Stomach (tissue), 4 donors: ENCODE results near the gene SPAG7.

Experiments
- CTCF ChIP-seq, 7 experiments: fragments of 450-650 bp in 4 of 7; fragments of 200-600 bp in 3 of 7; sonication (generic) in 3 of 7; IDR thresholded peaks; one replicate each; pipeline ENCODE4 v1.5.1; 2016 to 2019; ENCODE audit warnings: antibody characterized with exemption in 7 of 7, control low read depth in 2 of 7, mild to moderate bottlenecking in 1 of 7
- POLR2A ChIP-seq, 4 donors: fragments of 450-650 bp; IDR thresholded peaks; one replicate each; pipeline ENCODE4 v1.6.1; 2016; ENCODE audit warnings: antibody characterized with exemption in 4 of 4, control low read depth in 2 of 4, mild to moderate bottlenecking in 1 of 4, moderate library complexity in 1 of 4
- POLR2AphosphoS5 ChIP-seq, 3 donors: sonication (generic); formaldehyde crosslinking; IDR thresholded peaks; one replicate each; pipeline ENCODE4 v1.6.1; 2016; ENCODE audit warnings: antibody characterized with exemption in 3 of 3

- TF ChIP-seq CTCF (IDR thresholded peaks at IDR 0.05) (no peak), POLR2A (IDR thresholded peaks at IDR 0.05) (no peak), POLR2AphosphoS5 (IDR thresholded peaks at IDR 0.05) (no peak)
These were observed 47.1 kb downstream of the SPAG7 start for GRCh38 chr17:4920351-4921048.
